H1 (cell line): ENCODE measurements around the gene VGLL4. TPM values are rescaled to one million over a fixed set of nuclear protein-coding genes. Genes with fewer than 3 reads are reported as not detected.
"Not testable (repeated sequence)": the region's sequence is repeated elsewhere in the genome, so short reads cannot be mapped to it uniquely, and the experiment has no call there.

ENCODE experiments used
- CTCF ChIA-PET: fragments of 300-600 bp; sonication (Branson Sonifier 250); formaldehyde crosslinking; loops from one replicate; lab custom pipeline; 2021; ENCODE audit not compliant: partially characterized antibody; lab: Charles Lee
- POLR2A ChIA-PET: fragments of 300-600 bp; sonication (Branson Sonifier 250); formaldehyde crosslinking; loops from one replicate; lab custom pipeline; 2021; ENCODE audit warnings: inconsistent platforms; ENCODE audit not compliant: partially characterized antibody; lab: Charles Lee
- DNase-seq, 2 experiments: peaks; one replicate each; pipeline versions ENCODE4 v3.0.0 to v3.0.0-alpha.2; 2010 to 2022; ENCODE audit warnings: low spot score in 2 of 2, low read depth in 1 of 2, mixed read lengths in 1 of 2
- FAIRE-seq: peaks from 2 replicates; lab custom pipeline; 2011; peaks lifted over from hg19 to GRCh38; lab: Jason Lieb, UNC
- H2AFZ ChIP-seq: 2 replicates; pipeline ENCODE4 v1.8.1; 2012; ENCODE audit warnings: low read length, inconsistent platforms
- H2AK5ac ChIP-seq: 2 replicates; pipeline ENCODE4 v1.6.1; 2013; ENCODE audit warnings: low read depth, low read length
- H2BK120ac ChIP-seq: replicated peaks from 2 replicates; pipeline ENCODE3; 2013; ENCODE audit warnings: low read depth, low read length, inconsistent platforms
- H2BK12ac ChIP-seq: 2 replicates; pipeline ENCODE4 v1.6.1; 2013; ENCODE audit warnings: low read depth, low read length
- H2BK15ac ChIP-seq: 2 replicates; pipeline ENCODE4 v1.6.1; 2013; ENCODE audit warnings: low read length
- H2BK20ac ChIP-seq: 2 replicates; pipeline ENCODE4 v1.6.1; 2013; ENCODE audit warnings: low read length
- H2BK5ac ChIP-seq: 2 replicates; pipeline ENCODE4 v1.6.1; 2013; ENCODE audit warnings: low read depth, low read length
- H3K14ac ChIP-seq: 2 replicates; pipeline ENCODE4 v1.6.1; 2013; ENCODE audit warnings: inconsistent platforms; ENCODE audit not compliant: insufficient read length
- H3K18ac ChIP-seq: 2 replicates; pipeline ENCODE4 v1.6.1; 2013; ENCODE audit warnings: low read length; ENCODE audit errors: extremely low read depth
- H3K23ac ChIP-seq: 2 replicates; pipeline ENCODE4 v1.6.1; 2013; ENCODE audit warnings: inconsistent platforms; ENCODE audit not compliant: insufficient read length
- H3K23me2 ChIP-seq: 2 replicates; pipeline ENCODE4 v1.6.1; 2013; ENCODE audit warnings: low read depth, low read length
- H3K27ac ChIP-seq: 2 replicates; pipeline ENCODE4 v1.6.1; 2011; ENCODE audit warnings: low read depth, low read length, inconsistent platforms
- H3K27me3 ChIP-seq, 4 experiments: replicated peaks in 1 of 4; 1 replicate in 1 of 4; 2 replicates in 3 of 4; pipeline versions ENCODE4 v1.6.1 to v1.8.1; 2011 to 2013; ENCODE audit warnings: low read length in 3 of 4, mild to moderate bottlenecking in 3 of 4, inconsistent platforms in 2 of 4, mixed read lengths in 2 of 4, moderate library complexity in 1 of 4; ENCODE audit not compliant: control insufficient read depth in 3 of 4, insufficient read depth in 3 of 4; ENCODE audit errors: extremely low read depth in 1 of 4
- H3K36me3 ChIP-seq, 4 experiments: 2 replicates each; pipeline versions ENCODE4 v1.6.1 to v1.8.1; 2011 to 2013; ENCODE audit warnings: mild to moderate bottlenecking in 4 of 4, low read length in 3 of 4, moderate library complexity in 2 of 4, control low read depth in 1 of 4, inconsistent platforms in 1 of 4; ENCODE audit not compliant: insufficient read depth in 4 of 4, control insufficient read depth in 2 of 4
- H3K4ac ChIP-seq: replicated peaks from 2 replicates; pipeline ENCODE3; 2013; ENCODE audit warnings: low read length, low read depth, mixed read lengths, inconsistent platforms; ENCODE audit not compliant: insufficient read length
- H3K4me1 ChIP-seq, 4 experiments: replicated peaks in 1 of 4; 1 replicate in 1 of 4; 2 replicates in 3 of 4; pipeline versions ENCODE4 v1.6.1 to v1.8.1; 2011 to 2013; ENCODE audit warnings: low read length in 3 of 4, inconsistent platforms in 2 of 4, mixed read lengths in 1 of 4; ENCODE audit not compliant: insufficient read depth in 4 of 4, control insufficient read depth in 3 of 4
- H3K4me2 ChIP-seq, 2 experiments: 2 replicates each; pipeline versions ENCODE4 v1.6.1 to v1.8.1; 2011 to 2013; ENCODE audit warnings: low read depth in 2 of 2, low read length in 2 of 2, control low read depth in 1 of 2, inconsistent platforms in 1 of 2, mild to moderate bottlenecking in 1 of 2; ENCODE audit not compliant: insufficient read depth in 1 of 2
- H3K4me3 ChIP-seq, 4 experiments: fragments of 200-600, 300-600 bp in 1 of 4; sonication (generic), shearing (Covaris generic), sonication (Bioruptor Twin) in 1 of 4; 2 replicates each; pipeline versions ENCODE4 v1.5.1 to v1.8.1; 2011 to 2016; ENCODE audit warnings: low read length in 4 of 4, low read depth in 3 of 4, control low read depth in 2 of 4, inconsistent platforms in 2 of 4, mild to moderate bottlenecking in 2 of 4, mixed read lengths in 1 of 4, moderate library complexity in 1 of 4; ENCODE audit not compliant: insufficient read depth in 2 of 4; ENCODE audit errors: extremely low read depth in 1 of 4
- H3K56ac ChIP-seq: replicated peaks from 2 replicates; pipeline ENCODE3; 2013; ENCODE audit warnings: low read depth, mild to moderate bottlenecking, mixed read lengths, low read length, inconsistent platforms; ENCODE audit not compliant: insufficient read length
- H3K79me1 ChIP-seq: 2 replicates; pipeline ENCODE4 v1.6.1; 2013; ENCODE audit warnings: low read depth, low read length, control low read depth
- H3K79me2 ChIP-seq, 2 experiments: 2 replicates each; pipeline versions ENCODE4 v1.6.1 to v1.8.1; 2012 to 2013; ENCODE audit warnings: low read length in 2 of 2, mild to moderate bottlenecking in 2 of 2, inconsistent platforms in 1 of 2; ENCODE audit not compliant: insufficient read depth in 2 of 2, control insufficient read depth in 1 of 2
- H3K9ac ChIP-seq, 4 experiments: replicated peaks in 1 of 4; 1 replicate in 1 of 4; 2 replicates in 3 of 4; pipeline versions ENCODE4 v1.6.1 to v1.8.1; 2011 to 2013; ENCODE audit warnings: low read depth in 3 of 4, low read length in 3 of 4, control low read depth in 2 of 4, mild to moderate bottlenecking in 2 of 4, moderate library complexity in 2 of 4, inconsistent platforms in 1 of 4; ENCODE audit errors: extremely low read depth in 1 of 4
- H3K9me3 ChIP-seq, 2 experiments: 2 replicates each; pipeline versions ENCODE4 v1.6.1 to v1.8.1; 2012 to 2013; ENCODE audit warnings: mild to moderate bottlenecking in 2 of 2, moderate library complexity in 2 of 2, control low read depth in 1 of 2, inconsistent platforms in 1 of 2, low read depth in 1 of 2, low read length in 1 of 2, mixed read lengths in 1 of 2; ENCODE audit not compliant: insufficient read depth in 2 of 2
- H4K20me1 ChIP-seq, 2 experiments: replicated peaks in 1 of 2; 2 replicates each; pipeline versions ENCODE3 to v1.8.1; 2011 to 2013; ENCODE audit warnings: inconsistent platforms in 2 of 2, low read length in 2 of 2, mild to moderate bottlenecking in 1 of 2; ENCODE audit not compliant: insufficient read depth in 2 of 2, control insufficient read depth in 1 of 2
- H4K5ac ChIP-seq: 2 replicates; pipeline ENCODE4 v1.6.1; 2013; ENCODE audit warnings: low read length, low read depth, mixed read lengths, inconsistent platforms; ENCODE audit not compliant: insufficient read length
- H4K8ac ChIP-seq: 2 replicates; pipeline ENCODE4 v1.8.0; 2013; ENCODE audit warnings: mild to moderate bottlenecking, moderate library complexity, low read length, inconsistent platforms; ENCODE audit not compliant: insufficient read depth; ENCODE audit errors: extremely low read depth
- H4K91ac ChIP-seq: replicated peaks from 2 replicates; pipeline ENCODE3; 2013; ENCODE audit warnings: low read length, mixed read lengths, inconsistent platforms; ENCODE audit not compliant: insufficient read length
- NRF1 ChIP-seq: IDR thresholded peaks from 2 replicates; pipeline ENCODE4 v1.6.1; 2011; ENCODE audit warnings: mild to moderate bottlenecking, low read depth, low read length, improper control_type of control experiment
- SP4 ChIP-seq: IDR thresholded peaks from 2 replicates; pipeline ENCODE4 v1.6.1; 2012; ENCODE audit warnings: low read length, inconsistent platforms
- TAF7 ChIP-seq: optimal IDR thresholded peaks from 2 replicates; pipeline ENCODE3; 2011; ENCODE audit warnings: low read depth, mild to moderate bottlenecking, inconsistent platforms, low read length, moderate library complexity, borderline replicate concordance
- WGBS, 2 experiments: shearing (Covaris generic) in 1 of 2; methylation state at CpG; one replicate each; pipeline versions ENCODE4 v1.1.6 to v1.1.7; 2013 to 2015; ENCODE audit warnings: low lambda C conversion rate in 2 of 2, mixed read lengths in 2 of 2, inconsistent platforms in 1 of 2, low coverage in 1 of 2, missing lambda C conversion rate in 1 of 2; ENCODE audit not compliant: insufficient replicate concordance in 2 of 2, insufficient coverage in 1 of 2, insufficient read length in 1 of 2; ENCODE audit errors: extremely low coverage in 1 of 2, missing lambda C conversion rate in 1 of 2; 5-methylcytosine and 5-hydroxymethylcytosine counted together
- polyA plus RNA-seq, 7 experiments: library from polyadenylated mRNA; depleted of rRNA in 3 of 7; stranded (reverse) in 5 of 7; unstranded in 2 of 7; fragments of >200 nt in 5 of 7; fragments of 200-250 nt in 2 of 7; gene quantifications; 1 replicate in 5 of 7; 2 replicates in 1 of 7; 4 replicates in 1 of 7; pipeline versions ENCODE4 v1.2.1 to v1.2.3, GENCODE V29; 2011 to 2013; ENCODE audit warnings: missing spikeins in 2 of 7, mixed read lengths in 2 of 7
- total RNA-seq: library from RNA; stranded (reverse); fragmentation: NEBNext Ultra II Directional; extraction: Animal tissue kit (Norgen Biotek cat#: 25700); gene quantifications from 2 replicates; pipeline ENCODE4 v1.2.1, GENCODE V29; 2021

The VGLL4 gene
- total and polyA plus RNA-seq, 2 of the 8 experiments (the other 6 are each of a cell fraction or from before 2014, with no cell fraction given), result 45.1 to 50.0 TPM

GRCh38 chr3:11529281-11529680, 114.4 kb downstream of the VGLL4 start (continued):
- no peak for TF ChIP-seq TAF7
- TF ChIP-seq NRF1, result no peak
- TF ChIP-seq SP4, result no peak

GRCh38 chr3:11526121-11526520, 117.6 kb downstream of the VGLL4 start:
- H3K14ac ChIP-seq, H3K4ac ChIP-seq, H3K4me3 ChIP-seq, H3K4me1 ChIP-seq, H3K79me1 ChIP-seq, H3K27me3 ChIP-seq, H3K27ac ChIP-seq, H2AK5ac ChIP-seq, H4K20me1 ChIP-seq, H3K23ac ChIP-seq, H3K9ac ChIP-seq, H3K4me2 ChIP-seq, H2BK12ac ChIP-seq, H2AFZ ChIP-seq, H4K8ac ChIP-seq, H3K23me2 ChIP-seq, H3K18ac ChIP-seq, FAIRE-seq, H2BK20ac ChIP-seq, POLR2A ChIA-PET, H2BK5ac ChIP-seq, H2BK15ac ChIP-seq, H3K79me2 ChIP-seq, H4K5ac ChIP-seq, H3K36me3 ChIP-seq, H3K9me3 ChIP-seq, H2BK120ac ChIP-seq, H4K91ac ChIP-seq, DNase-seq, H3K56ac ChIP-seq: not testable (repeated sequence)
- CTCF ChIA-PET, result interaction anchor here (0.9 kb wide), 1 partner anchor 147 kb away, joined by 3 read pairs; no protein-coding TSS in a partner anchor
- 94% methylated on average over 5 of the region's 5 CpGs; no CpG with 5 or more reads in 1 of the 2 experiments for WGBS, 2 experiments
